ENCODE measurements around the gene DNASE2B.

Gene DNASE2B

DNA sequence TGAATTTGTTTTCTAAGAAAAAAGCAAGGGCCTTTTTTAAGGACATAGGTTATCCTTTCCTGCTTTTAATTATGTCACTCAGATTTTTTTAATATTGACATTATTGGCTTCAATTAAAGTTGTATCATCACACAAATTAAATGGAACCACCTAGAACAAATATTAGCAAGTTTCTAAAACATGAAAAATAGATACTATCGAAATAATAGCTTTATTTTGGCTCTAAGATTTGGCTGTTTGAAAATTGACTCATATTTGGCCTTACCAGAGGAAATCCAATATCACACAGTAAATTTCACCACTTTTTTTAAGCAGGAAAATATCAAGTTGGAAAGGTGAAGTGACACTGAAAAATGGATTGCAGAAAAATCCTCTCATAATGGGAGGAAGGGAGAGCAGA is 9.2 kb downstream of the DNASE2B start:
- H3K27ac ChIP-seq (ENCODE audit: low read depth, low read length) = no peak overlapping the region
- no peak overlapping the region for H3K9ac ChIP-seq (ENCODE audit: low read length)
- no peaks in the 10 kb centered on the region for H3K36me3 ChIP-seq (ENCODE audit: control insufficient read depth, insufficient read depth, low read length)
- no peaks in the 10 kb centered on the region for H3K4me1 ChIP-seq (ENCODE audit: control insufficient read depth, insufficient read depth, low read length)
- no peaks in the 10 kb centered on the region for H3K27me3 ChIP-seq (ENCODE audit: control insufficient read depth, insufficient read depth, low read length)
- no peak overlapping the region for H3K4me3 ChIP-seq (ENCODE audit: low read length)

DNA sequence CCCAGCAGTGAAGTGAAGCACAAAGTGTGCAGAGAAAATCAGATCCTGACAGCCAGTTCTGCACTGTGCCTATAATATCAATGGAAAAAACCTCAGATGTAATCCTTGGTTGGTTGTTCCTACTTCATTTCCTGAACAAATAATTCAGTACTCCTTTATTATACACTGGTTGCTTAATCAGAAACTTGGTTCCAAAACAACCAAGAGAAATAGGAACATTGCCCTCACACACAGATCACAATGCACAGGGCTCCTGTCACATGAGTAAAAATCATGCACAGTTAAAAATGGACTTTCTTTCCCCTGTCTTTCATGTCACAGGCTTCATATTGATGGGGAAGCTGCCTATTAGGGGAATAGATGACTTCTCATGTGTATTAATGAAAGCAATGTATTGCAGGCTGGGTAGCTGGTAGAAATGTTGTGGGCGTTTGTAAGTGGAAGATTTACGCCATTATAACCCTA is 9.7 kb downstream of the DNASE2B start:
- Histone ChIP-seq H3K36me3 (ENCODE audit: control insufficient read depth, insufficient read depth, low read length) (no peaks in the 10 kb centered on the region), H3K4me1 (ENCODE audit: control insufficient read depth, insufficient read depth, low read length) (no peaks in the 10 kb centered on the region), H3K9ac (ENCODE audit: low read length) (no peak overlapping the region), H3K4me3 (ENCODE audit: low read length) (no peak overlapping the region), H3K27ac (ENCODE audit: low read depth, low read length) (no peak overlapping the region), H3K27me3 (ENCODE audit: control insufficient read depth, insufficient read depth, low read length) (no peaks in the 10 kb centered on the region)

DNA sequence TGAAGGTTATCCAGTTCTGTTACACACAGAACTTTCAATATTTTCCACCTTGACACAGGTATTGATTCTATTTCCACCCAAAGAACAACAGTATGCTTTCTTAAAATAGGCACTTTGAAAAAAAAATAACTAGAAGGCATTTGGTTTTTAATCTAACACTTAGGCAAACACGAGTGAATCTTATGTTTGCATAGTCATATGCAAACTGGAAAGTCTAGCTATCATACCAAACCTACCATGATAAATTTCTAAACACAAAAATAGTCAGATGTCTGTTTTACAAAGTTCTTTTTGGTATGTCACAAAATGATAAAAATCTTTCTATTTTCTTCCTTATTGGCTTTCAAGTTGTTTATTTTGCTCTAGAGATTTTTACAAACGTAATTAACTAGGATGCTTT is 11.6 kb downstream of the DNASE2B start:
- Histone ChIP-seq H3K27me3 (ENCODE audit: control insufficient read depth, insufficient read depth, low read length) (no peaks in the 10 kb centered on the region), H3K9ac (ENCODE audit: low read length) (no peak overlapping the region), H3K27ac (ENCODE audit: low read depth, low read length) (no peak overlapping the region), H3K4me3 (ENCODE audit: low read length) (no peak overlapping the region), H3K4me1 (ENCODE audit: control insufficient read depth, insufficient read depth, low read length) (no peaks in the 10 kb centered on the region), H3K36me3 (ENCODE audit: control insufficient read depth, insufficient read depth, low read length) (no peaks in the 10 kb centered on the region)

DNA sequence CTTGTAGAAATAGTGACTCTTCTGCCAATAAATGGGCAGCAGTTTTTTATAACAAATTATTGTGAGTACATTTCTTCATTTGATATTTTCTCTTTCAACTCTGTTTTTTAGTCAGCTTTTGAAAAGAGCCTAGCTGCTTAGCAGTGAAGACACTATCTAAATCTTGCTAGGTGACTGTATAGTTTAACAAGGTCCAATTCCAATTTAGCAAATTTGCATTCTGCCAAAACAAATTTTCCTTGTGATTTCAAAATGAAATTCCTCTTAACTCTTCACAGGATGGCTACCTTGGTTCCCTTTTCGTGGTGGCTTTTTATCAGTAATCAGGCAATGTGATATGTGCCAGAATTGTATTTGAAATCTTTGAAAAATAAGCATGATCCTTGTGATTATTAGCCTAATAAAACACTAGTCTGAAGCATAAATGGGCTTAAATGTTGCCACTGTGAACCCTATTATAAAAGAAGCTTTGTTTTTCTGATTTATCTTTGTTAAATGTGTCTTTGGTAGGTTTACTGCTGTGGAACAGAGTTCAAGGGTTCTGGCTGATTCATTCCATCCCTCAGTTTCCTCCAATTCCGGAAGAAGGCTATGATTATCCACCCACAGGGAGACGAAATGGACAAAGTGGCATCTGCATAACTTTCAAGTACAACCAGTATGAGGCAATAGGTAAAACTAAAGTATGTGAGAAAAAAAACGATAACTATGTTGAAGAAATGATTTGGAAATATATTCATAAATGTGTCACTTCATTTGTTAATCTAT is 12.2 kb downstream of the DNASE2B start:
- H3K4me1 ChIP-seq (ENCODE audit: control insufficient read depth, insufficient read depth, low read length) = no peaks in the 10 kb centered on the region
- H3K9ac ChIP-seq (ENCODE audit: low read length) = no peak overlapping the region
- no peak overlapping the region for H3K27ac ChIP-seq (ENCODE audit: low read depth, low read length)

DNA sequence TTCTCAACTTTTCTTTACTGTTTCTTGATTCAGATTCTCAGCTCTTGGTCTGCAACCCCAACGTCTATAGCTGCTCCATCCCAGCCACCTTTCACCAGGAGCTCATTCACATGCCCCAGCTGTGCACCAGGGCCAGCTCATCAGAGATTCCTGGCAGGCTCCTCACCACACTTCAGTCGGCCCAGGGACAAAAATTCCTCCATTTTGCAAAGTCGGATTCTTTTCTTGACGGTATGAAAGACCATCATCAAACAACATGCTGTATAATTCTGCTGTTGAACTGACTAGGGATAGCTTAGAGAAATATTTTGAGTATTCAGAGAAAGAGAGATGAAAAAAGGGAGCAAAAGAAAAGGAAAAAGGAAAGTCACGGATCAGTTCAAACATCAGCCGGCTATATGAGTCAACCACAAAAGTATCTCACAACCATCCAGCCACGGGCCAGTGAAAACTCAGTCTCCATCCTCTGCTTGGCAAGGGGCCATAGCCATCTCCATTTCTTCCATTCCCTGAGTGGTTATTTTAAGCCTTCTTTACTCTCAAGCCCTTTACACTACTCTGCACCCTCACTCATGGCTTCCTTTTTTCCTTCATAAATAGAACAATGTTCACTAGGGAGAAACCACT is 14.1 kb downstream of the DNASE2B start:
- Histone ChIP-seq H3K4me3 (ENCODE audit: low read length) (no peak overlapping the region), H3K27me3 (ENCODE audit: control insufficient read depth, insufficient read depth, low read length) (no peaks in the 10 kb centered on the region), H3K36me3 (ENCODE audit: control insufficient read depth, insufficient read depth, low read length) (no peaks in the 10 kb centered on the region), H3K27ac (ENCODE audit: low read depth, low read length) (no peak overlapping the region), H3K9ac (ENCODE audit: low read length) (no peak overlapping the region), H3K4me1 (ENCODE audit: control insufficient read depth, insufficient read depth, low read length) (no peaks in the 10 kb centered on the region)

More for the DNA sequence above, 12.2 kb downstream of the DNASE2B start:
- Histone ChIP-seq H3K27me3 (ENCODE audit: control insufficient read depth, insufficient read depth, low read length) (no peaks in the 10 kb centered on the region), H3K36me3 (ENCODE audit: control insufficient read depth, insufficient read depth, low read length) (no peaks in the 10 kb centered on the region), H3K4me3 (ENCODE audit: low read length) (no peak overlapping the region)

DNA sequence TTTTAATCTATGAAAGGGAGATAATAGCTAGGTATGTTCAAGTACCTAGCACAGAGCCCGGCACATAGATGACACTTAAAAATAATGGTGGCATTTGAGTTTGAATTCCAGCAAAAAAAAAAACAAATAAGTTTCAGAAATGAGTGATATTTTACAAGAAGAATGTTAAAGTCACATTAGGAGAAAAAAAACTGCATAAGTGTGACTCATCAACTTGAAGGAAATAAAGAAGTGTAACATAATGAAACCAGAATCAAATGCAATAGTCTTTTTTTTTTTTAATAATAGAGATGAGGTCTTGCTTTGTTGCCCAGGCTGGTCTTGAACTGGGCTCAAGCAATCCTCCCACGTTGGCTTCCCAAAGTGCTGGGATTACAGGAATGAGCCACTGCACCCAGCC is 17.1 kb downstream of the DNASE2B start:
- no peak overlapping the region for H3K4me3 ChIP-seq (ENCODE audit: low read length)
- H3K27ac ChIP-seq (ENCODE audit: low read depth, low read length) = no peak overlapping the region
- no peaks in the 10 kb centered on the region for H3K4me1 ChIP-seq (ENCODE audit: control insufficient read depth, insufficient read depth, low read length)
- H3K27me3 ChIP-seq (ENCODE audit: control insufficient read depth, insufficient read depth, low read length) = no peaks in the 10 kb centered on the region
- H3K9ac ChIP-seq (ENCODE audit: low read length) = no peak overlapping the region
- no peaks in the 10 kb centered on the region for H3K36me3 ChIP-seq (ENCODE audit: control insufficient read depth, insufficient read depth, low read length)

DNA sequence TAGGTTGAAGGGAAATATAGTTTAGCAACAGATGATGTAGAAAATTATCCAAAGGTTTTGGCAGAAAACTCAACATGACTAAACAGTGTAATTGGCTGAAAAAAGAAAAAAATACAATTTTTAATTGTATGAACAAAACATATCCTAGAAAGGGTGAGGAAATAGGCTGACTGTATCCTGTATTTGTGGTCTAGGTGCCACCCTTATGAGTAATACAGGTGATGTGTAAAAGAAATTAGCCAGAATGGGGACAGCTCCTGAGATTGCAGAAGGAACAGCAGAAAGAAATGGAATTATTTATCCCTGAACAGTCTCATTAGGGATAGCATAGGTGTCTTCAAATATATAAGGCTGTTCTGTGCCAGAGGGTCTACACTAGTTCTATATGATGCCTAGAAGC is 24.6 kb downstream of the DNASE2B start:
- H3K9ac ChIP-seq (ENCODE audit: low read length) = no peak overlapping the region
- H3K27ac ChIP-seq (ENCODE audit: low read depth, low read length) = no peak overlapping the region
- H3K36me3 ChIP-seq (ENCODE audit: control insufficient read depth, insufficient read depth, low read length) = no peaks in the 10 kb centered on the region
- no peak overlapping the region for H3K4me3 ChIP-seq (ENCODE audit: low read length)
- no peaks in the 10 kb centered on the region for H3K27me3 ChIP-seq (ENCODE audit: control insufficient read depth, insufficient read depth, low read length)
- no peaks in the 10 kb centered on the region for H3K4me1 ChIP-seq (ENCODE audit: control insufficient read depth, insufficient read depth, low read length)

DNA sequence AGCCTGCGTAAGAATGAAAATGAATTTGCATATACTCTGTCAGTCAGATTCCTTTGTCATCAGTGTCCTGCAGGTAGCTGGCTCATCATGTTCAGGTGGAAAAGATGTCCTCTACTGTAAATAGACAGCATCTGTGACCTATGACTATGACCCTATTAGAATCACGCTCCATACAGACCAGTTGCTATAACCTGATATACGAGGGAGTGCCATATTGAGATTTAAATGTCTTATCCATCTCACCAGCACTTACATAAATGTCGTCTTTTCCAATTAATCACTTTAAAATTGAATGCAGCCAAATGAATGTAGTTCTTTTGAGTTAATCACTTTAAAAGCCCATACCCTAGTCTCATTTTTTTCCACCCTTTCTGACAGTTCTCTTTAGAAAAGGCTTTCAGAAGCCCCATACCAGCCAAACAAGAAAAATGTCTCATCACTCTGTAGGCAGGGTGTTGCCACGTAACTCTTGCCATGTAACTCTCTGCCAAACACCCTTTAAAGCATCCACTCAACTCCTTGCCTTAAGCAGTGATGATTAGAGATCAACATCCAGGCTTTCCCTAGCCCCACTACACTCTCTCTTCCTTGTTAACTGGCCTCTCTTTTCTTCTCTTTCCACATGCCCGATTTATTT is 26.3 kb downstream of the DNASE2B start:
- H3K27me3 ChIP-seq (ENCODE audit: control insufficient read depth, insufficient read depth, low read length) = no peaks in the 10 kb centered on the region

DNA sequence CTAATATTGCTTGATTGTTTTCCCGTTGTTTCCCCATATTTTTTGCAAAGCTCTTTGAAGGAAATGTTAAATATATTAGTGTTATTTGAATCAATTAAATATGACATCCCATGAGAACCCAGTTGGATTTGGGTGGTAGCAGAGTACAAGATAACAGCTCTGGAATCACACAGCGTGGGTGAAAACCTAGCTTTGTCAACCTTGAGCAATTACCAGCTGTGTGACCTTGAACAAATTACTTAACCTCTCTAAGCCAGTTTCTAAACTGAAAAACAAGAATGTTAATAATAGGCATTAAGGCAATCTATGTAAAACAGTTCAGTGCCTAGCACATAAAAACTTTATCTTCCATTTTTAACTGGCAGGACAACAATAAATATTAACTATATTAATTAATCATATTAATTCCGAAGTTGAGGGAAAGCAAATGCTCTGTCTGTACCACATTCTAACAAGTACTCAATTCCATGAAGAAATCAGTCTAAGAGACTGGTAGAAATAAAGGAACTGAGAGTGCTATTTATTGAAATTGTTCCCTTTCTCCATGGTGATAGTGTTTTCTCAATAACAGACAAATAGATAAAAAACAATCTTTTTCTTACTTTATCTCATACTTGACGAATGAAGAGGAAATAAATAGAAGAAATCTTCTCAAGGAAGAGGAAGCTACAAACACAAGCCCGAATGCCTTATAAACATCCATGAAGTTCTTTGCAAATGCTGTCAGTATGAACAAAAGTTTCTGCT is 27.0 kb downstream of the DNASE2B start:
- Histone ChIP-seq H3K27me3 (ENCODE audit: control insufficient read depth, insufficient read depth, low read length) (no peaks in the 10 kb centered on the region), H3K9ac (ENCODE audit: low read length) (no peak overlapping the region)

More for the DNA sequence above, 26.3 kb downstream of the DNASE2B start:
- H3K4me1 ChIP-seq (ENCODE audit: control insufficient read depth, insufficient read depth, low read length) = no peaks in the 10 kb centered on the region
- H3K9ac ChIP-seq (ENCODE audit: low read length) = no peak overlapping the region
- H3K36me3 ChIP-seq (ENCODE audit: control insufficient read depth, insufficient read depth, low read length) = no peaks in the 10 kb centered on the region
- no peak overlapping the region for H3K4me3 ChIP-seq (ENCODE audit: low read length)
- H3K27ac ChIP-seq (ENCODE audit: low read depth, low read length) = no peak overlapping the region

DNA sequence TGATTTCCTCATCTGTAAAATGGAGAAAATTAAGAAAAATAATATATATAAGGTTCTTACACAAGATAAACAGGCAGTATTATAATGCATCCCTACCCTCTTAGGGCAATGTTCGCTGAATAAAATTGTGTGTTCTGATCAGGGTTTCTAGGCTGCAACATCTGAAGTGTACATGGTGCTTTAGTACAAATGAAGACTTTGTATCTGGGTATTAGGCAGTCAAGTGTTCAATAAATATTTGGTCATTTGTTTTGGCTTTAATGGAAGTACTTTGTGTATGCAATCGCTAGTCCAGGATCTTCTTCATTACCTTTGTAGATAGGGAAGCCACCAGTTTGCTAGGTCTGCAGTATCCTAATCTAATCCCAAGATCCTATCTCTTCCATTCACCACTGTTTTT is 28.1 kb downstream of the DNASE2B start:
- H3K36me3 ChIP-seq (ENCODE audit: control insufficient read depth, insufficient read depth, low read length) = no peaks in the 10 kb centered on the region
- H3K27ac ChIP-seq (ENCODE audit: low read depth, low read length) = no peak overlapping the region
- no peaks in the 10 kb centered on the region for H3K27me3 ChIP-seq (ENCODE audit: control insufficient read depth, insufficient read depth, low read length)

More for the DNA sequence above, 27.0 kb downstream of the DNASE2B start:
- H3K36me3 ChIP-seq (ENCODE audit: control insufficient read depth, insufficient read depth, low read length) = no peaks in the 10 kb centered on the region
- H3K4me3 ChIP-seq (ENCODE audit: low read length) = no peak overlapping the region
- no peak overlapping the region for H3K27ac ChIP-seq (ENCODE audit: low read depth, low read length)
- H3K4me1 ChIP-seq (ENCODE audit: control insufficient read depth, insufficient read depth, low read length) = no peaks in the 10 kb centered on the region

DNA sequence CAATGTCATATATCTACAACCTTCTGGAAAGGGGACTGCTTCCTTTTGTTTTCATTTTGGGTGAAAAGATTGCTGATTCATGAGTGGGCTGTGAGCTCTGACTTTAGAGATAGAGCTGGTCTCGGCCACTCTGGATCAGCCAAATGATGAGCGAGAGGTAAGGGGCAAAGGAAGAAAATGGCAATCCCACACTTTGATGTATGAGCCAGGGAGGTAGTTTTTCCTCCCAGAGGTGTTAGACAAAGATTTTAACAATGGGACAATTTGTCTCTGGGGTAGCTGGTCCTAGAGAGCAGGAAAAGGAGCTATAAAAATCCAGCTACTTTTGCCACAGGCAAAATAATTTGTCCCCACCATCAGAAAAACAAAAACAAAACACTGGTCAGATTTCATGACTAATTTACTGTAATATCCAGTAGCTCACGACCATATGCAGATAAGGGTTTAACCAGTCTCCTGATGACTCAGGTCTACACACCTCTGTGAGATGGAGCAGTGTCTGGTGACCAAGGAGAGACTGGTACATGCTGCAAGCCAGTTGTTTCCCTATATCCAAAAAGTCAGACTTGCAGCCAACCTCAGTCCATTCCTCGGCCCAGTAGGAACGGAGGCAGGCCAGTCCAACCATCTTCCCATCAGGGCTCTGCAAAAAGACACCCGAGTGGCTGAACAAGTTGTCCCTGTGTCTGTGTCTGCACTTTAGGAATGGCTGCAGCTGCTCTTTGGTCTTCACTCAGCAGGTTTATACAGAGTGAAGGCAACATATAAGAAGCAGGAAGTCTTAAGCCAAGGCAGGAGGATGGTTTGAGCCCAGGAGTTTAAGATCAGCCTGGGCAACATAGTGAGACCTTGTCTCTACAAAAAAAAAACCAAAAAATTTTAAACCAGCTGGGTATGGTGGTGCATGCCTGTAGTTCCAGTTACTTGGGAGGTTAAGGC is 29.2 kb downstream of the DNASE2B start:
- Histone ChIP-seq H3K27me3 (ENCODE audit: control insufficient read depth, insufficient read depth, low read length) (no peaks in the 10 kb centered on the region), H3K9ac (ENCODE audit: low read length) (no peak overlapping the region), H3K27ac (ENCODE audit: low read depth, low read length) (no peak overlapping the region), H3K4me3 (ENCODE audit: low read length) (no peak overlapping the region), H3K4me1 (ENCODE audit: control insufficient read depth, insufficient read depth, low read length) (no peaks in the 10 kb centered on the region), H3K36me3 (ENCODE audit: control insufficient read depth, insufficient read depth, low read length) (no peaks in the 10 kb centered on the region)

More for the DNA sequence above, 28.1 kb downstream of the DNASE2B start:
- no peak overlapping the region for H3K4me3 ChIP-seq (ENCODE audit: low read length)
- H3K4me1 ChIP-seq (ENCODE audit: control insufficient read depth, insufficient read depth, low read length) = no peaks in the 10 kb centered on the region
- H3K9ac ChIP-seq (ENCODE audit: low read length) = no peak overlapping the region
